GM12864 (cell line): ENCODE results near the gene GRK2.

ENCODE experiments used
- DNase-seq: peaks from one replicate; pipeline ENCODE4 v3.0.0-alpha.2; 2011; ENCODE audit warnings: low read depth
- H3K4me3 ChIP-seq: 2 replicates; pipeline ENCODE4 v1.5.1; 2011; ENCODE audit warnings: mild to moderate bottlenecking, low read depth, low read length, control low read depth
- CTCF ChIP-seq: IDR thresholded peaks from 2 replicates; pipeline ENCODE4 v1.5.1; 2011; ENCODE audit warnings: low read depth, mild to moderate bottlenecking, moderate library complexity, low read length, control low read depth, inconsistent platforms; ENCODE audit errors: missing control alignments

GRK2 gene

GRCh38 chr11:67320011-67320410 lies 53.7 kb downstream of the GRK2 start:
- TF ChIP-seq CTCF = no peak
- DNase-seq = no peak
- H3K4me3 ChIP-seq = no peak overlapping the region

GRCh38 chr11:67320691-67321090 lies 54.4 kb downstream of the GRK2 start:
- no peak for TF ChIP-seq CTCF
- no peak overlapping the region for H3K4me3 ChIP-seq
- no peak for DNase-seq

DNA sequence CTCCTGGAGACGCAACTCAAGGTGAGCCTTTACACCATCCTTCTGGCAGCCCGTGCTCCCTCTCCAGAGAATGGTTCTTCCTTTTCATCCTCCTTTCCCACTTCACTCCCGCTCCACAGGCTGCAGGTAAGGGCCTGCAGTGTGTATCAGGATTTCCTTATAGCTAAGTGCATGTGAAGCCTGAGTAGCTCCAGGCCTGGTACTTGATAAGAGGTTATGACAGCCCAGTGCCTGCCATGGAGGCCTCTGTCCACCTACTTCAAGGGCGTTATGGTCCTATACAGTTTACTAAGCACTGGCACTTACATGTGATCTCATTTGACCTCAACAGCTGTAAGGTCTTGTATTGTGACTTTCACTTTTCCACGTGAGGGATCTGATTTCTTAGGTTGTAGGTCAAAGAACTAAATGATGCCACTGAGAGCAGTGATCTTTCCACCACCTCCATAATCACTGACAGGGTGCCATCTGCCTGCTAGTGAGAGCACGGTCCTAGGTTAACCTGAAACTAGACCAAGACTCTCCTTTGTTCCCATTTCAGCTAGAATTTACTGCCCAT lies 55.1 kb downstream of the GRK2 start:
- no peak for TF ChIP-seq CTCF
- DNase-seq = no peak
- no peak overlapping the region for H3K4me3 ChIP-seq

DNA sequence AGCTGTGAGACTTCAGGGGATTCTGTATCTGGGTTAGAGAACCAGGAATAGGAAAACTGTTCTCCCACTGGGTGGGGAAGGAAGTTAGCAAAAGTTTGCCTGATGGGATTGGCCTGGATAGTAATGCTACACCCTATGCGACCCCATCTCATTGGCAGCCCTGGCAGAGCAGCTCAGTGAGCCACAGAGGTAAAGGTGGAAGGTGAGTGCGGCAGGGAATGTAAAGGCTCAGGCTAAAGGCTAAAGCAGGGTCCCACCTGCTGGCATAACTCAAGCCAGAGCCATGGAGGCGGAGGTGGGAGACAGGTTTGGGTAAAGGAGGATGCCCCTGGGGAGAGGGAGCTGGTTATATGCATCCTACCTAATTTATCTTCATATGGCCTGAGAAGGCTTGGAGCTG lies 55.8 kb downstream of the GRK2 start:
- TF ChIP-seq CTCF = no peak
- DNase-seq = no peak
- H3K4me3 ChIP-seq = no peak overlapping the region

GRCh38 chr11:67323526-67323925 lies 57.3 kb downstream of the GRK2 start:
- no peak overlapping the region for H3K4me3 ChIP-seq
- no peak for TF ChIP-seq CTCF
- DNase-seq = no peak

- no peak for TF ChIP-seq CTCF
- DNase-seq = no peak
- no peak overlapping the region for H3K4me3 ChIP-seq
These were observed 65.9 kb downstream of the GRK2 start for GRCh38 chr11:67332081-67332691.
